SIG-M5 treated with dmso at 0.1 percent for 504 hours (cell line): Measurements from ENCODE around the gene UGT1A7.
"Not testable (repeated sequence)": the region's sequence is repeated elsewhere in the genome, so short reads cannot be mapped to it uniquely, and the experiment has no call there.

Experiments
- DNase-seq: peaks from one replicate; lab custom pipeline; 2025; ENCODE audit not compliant: unreplicated experiment; lab: John Stamatoyannopoulos, UW

The UGT1A7 gene

GRCh38 chr2:233681521-233682099 is at the start of gene UGT1A7:
Gene UGT1A7 (plus strand): TSS chr2:233681901. CDS start chr2:233681938, 37 bp downstream.
- DNase-seq = no peak

GRCh38 chr2:233636306-233636705 is 45.4 kb upstream of the UGT1A7 start, which contains the start of gene UGT1A10:
Gene UGT1A10 (plus strand): TSS chr2:233636448. CDS start chr2:233636523, 75 bp downstream.
- not testable (repeated sequence) for DNase-seq

- DNase-seq = no peak
Measured at GRCh38 chr2:233638836-233639235, 42.9 kb upstream of the UGT1A7 start.

GRCh38 chr2:233639860-233640259 is 41.8 kb upstream of the UGT1A7 start:
- no peak for DNase-seq

- peak; percentile 16 for DNase-seq
Measured at GRCh38 chr2:233643128-233643527, 38.6 kb upstream of the UGT1A7 start.

- DNase-seq = not testable (repeated sequence)
Measured at GRCh38 chr2:233646033-233646432, 35.7 kb upstream of the UGT1A7 start.

GRCh38 chr2:233650981-233651380 is 30.7 kb upstream of the UGT1A7 start:
- no peak for DNase-seq

- no peak for DNase-seq
Measured at GRCh38 chr2:233651430-233651829, 30.3 kb upstream of the UGT1A7 start.

GRCh38 chr2:233654501-233654900 is 27.2 kb upstream of the UGT1A7 start:
- DNase-seq = no peak

- no peak for DNase-seq
Measured at GRCh38 chr2:233655043-233655442, 26.7 kb upstream of the UGT1A7 start.

- DNase-seq = not testable (repeated sequence)
Measured at GRCh38 chr2:233655943-233656342, 25.8 kb upstream of the UGT1A7 start.

GRCh38 chr2:233656443-233656842 is 25.3 kb upstream of the UGT1A7 start:
- no peak for DNase-seq

GRCh38 chr2:233658610-233659009 is 23.1 kb upstream of the UGT1A7 start:
- DNase-seq = no peak

- DNase-seq = no peak
Measured at GRCh38 chr2:233663911-233664310, 17.8 kb upstream of the UGT1A7 start.

GRCh38 chr2:233668605-233669260 is 13.0 kb upstream of the UGT1A7 start:
- no peak for DNase-seq

- no peak for DNase-seq
Measured at GRCh38 chr2:233671290-233672161, 10.2 kb upstream of the UGT1A7 start, which contains the start of gene UGT1A9. Gene UGT1A9 (plus strand): TSS chr2:233671898. CDS start chr2:233671935, 37 bp downstream.

- DNase-seq = no peak
Measured at GRCh38 chr2:233672886-233673285, 8.8 kb upstream of the UGT1A7 start.

- DNase-seq = no peak
Measured at GRCh38 chr2:233673896-233674295, 7.8 kb upstream of the UGT1A7 start.

GRCh38 chr2:233674314-233674713 is 7.4 kb upstream of the UGT1A7 start:
- DNase-seq = no peak

GRCh38 chr2:233674995-233675394 is 6.7 kb upstream of the UGT1A7 start:
- DNase-seq = no peak

GRCh38 chr2:233676046-233676445 is 5.7 kb upstream of the UGT1A7 start:
- no peak for DNase-seq

- DNase-seq = no peak
Measured at GRCh38 chr2:233679196-233679595, 2.5 kb upstream of the UGT1A7 start.
